ENCODE measurements around the gene GLCE. TPM values are rescaled to one million over a fixed set of nuclear protein-coding genes. Genes with fewer than 3 reads are reported as not detected.

GLCE gene
- total and polyA plus RNA-seq, 9 of the 15 experiments (the other 6 are each of a cell fraction or from before 2014, with no cell fraction given): 4.6 to 12.3 (median 10.6) TPM

DNA sequence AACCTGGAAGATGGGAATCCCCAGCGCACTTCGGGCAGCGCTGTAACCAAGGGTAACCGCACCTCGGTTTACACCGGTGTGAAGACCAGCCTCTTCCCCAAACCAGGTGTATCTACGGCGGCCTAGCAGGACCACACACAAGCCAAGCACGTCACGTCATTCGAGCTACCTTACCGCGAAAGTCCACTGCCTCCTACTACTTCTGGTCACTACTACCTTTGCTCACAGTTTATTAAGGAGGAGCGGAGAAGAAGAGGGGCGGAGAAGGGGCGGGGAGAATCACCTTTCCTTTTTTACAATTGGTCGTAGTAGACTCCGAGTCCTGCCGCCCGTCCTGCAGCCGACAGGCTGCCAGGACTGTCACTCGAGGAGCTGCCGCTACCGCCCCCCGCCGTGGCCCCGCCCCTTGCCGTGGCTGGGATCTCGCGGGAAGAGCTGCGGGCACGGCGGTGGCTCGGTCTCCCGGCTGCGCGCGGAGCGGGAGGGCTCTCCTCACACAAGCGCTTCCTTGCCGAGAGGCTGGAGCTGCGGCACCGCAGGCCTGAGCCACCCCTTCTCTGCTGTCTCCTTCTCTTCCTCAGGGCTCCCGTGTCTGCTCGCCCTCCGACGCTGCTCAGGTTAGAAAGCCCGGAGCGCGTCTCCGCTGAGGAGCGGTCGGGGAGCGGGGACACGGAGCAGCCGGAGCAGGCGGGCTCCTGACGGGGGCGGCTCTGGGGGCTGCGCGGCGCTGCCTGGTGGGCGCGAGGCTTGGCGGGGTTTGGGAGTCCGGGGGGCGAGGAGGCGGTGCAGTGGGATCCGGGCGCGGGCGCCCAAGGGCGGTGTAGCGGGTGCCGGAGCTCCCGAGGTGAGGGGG lies at the start of gene GLCE (continued):
- TF ChIP-seq, protein P1, sequence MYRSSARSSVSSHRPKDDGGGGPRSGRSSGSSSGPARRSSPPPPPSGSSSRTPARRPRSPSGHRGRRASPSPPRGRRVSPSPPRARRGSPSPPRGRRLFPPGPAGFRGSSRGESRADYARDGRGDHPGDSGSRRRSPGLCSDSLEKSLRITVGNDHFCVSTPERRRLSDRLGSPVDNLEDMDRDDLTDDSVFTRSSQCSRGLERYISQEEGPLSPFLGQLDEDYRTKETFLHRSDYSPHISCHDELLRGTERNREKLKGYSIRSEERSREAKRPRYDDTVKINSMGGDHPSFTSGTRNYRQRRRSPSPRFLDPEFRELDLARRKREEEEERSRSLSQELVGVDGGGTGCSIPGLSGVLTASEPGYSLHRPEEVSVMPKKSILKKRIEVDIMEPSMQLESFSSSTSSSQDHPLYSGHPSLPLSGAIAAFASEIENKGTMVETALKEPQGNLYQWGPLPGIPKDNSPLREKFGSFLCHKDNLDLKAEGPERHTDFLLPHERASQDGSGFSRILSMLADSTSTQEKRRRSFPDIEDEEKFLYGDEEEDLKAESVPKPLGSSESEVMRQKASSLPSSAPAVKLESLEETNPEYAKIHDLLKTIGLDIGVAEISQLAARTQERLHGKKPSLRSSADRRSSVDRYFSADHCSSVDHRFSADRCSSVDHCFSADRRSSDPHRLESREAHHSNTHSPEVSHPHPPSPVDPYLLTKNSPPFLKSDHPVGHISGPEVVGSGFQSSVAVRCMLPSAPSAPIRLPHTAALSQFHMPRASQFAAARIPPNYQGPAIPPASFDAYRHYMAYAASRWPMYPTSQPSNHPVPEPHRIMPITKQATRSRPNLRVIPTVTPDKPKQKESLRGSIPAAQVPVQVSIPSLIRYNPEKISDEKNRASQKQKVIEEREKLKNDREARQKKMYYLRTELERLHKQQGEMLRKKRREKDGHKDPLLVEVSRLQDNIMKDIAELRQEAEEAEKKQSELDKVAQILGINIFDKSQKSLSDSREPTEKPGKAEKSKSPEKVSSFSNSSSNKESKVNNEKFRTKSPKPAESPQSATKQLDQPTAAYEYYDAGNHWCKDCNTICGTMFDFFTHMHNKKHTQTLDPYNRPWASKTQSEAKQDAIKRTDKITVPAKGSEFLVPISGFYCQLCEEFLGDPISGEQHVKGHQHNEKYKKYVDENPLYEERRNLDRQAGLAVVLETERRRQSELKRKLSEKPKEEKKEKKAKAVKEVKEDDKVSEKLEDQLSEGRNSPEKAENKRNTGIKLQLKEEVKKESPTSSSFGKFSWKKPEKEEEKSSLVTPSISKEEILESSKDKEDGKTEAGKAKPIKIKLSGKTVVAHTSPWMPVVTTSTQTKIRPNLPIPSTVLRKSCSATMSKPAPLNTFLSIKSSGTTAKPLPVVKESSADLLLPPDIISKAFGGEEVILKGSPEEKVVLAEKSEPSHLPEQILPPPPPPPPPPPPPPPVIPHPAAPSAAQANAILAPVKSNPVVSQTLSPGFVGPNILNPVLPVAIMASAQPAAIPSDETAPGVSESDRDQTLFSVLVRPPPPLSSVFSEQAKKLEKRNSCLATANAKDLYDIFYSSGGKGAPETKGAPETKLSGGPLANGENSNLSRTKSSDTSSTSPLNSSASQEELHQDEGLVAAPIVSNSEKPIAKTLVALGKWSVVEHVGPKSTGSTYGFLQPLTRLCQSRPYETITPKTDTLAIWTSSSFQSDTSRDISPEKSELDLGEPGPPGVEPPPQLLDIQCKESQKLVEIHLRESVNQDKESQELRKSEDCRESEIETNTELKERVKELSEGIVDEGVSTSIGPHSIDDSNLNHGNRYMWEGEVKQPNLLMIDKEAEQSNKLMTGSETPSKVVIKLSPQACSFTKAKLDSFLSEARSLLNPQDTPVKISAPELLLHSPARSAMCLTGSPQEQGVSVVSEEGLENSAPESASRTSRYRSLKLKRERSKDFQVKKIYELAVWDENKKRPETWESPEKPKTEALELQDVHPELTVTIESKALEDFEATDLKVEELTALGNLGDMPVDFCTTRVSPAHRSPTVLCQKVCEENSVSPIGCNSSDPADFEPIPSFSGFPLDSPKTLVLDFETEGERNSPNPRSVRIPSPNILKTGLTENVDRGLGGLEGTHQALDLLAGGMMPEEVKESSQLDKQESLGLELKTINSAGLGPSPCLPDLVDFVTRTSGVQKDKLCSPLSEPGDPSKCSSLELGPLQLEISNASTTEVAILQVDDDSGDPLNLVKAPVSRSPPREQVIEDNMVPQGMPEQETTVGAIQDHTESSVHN (IDR thresholded peaks at IDR 0.05; ENCODE audit: borderline replicate concordance in 1 of 2, low read depth in 1 of 2): no peak
- TF ChIP-seq SNRNP70 (optimal IDR thresholded peaks at IDR 0.05; ENCODE audit: low read depth, low read length) (no peak), ZNF707 (CRISPR knock-in tag; conservative IDR thresholded peaks at IDR 0.05) (no peak), ZNF408 (CRISPR knock-in tag; IDR thresholded peaks at IDR 0.05; ENCODE audit: low read depth) (no peak), ZNF24 (IDR thresholded peaks at IDR 0.05) (no peak), EP400 (IDR thresholded peaks at IDR 0.05) (no peak), L3MBTL2 (IDR thresholded peaks at IDR 0.05) (peak; percentile 43; the same call in 1 of the 2 replicates), COPS2 (conservative IDR thresholded peaks at IDR 0.05) (no peak), SOX6 (IDR thresholded peaks at IDR 0.05) (no peak), SRSF1 (IDR thresholded peaks at IDR 0.05; ENCODE audit: low read depth, low read length) (no peak), RUNX1 (IDR thresholded peaks at IDR 0.05; ENCODE audit: low read depth) (no peak), TAL1 (IDR thresholded peaks at IDR 0.05) (no peak), ADNP (tag; IDR thresholded peaks at IDR 0.05) (no peak), NFIC (IDR thresholded peaks at IDR 0.05) (no peak), ZNF134 (CRISPR knock-in tag; conservative IDR thresholded peaks at IDR 0.05) (no peak), CBX2 (IDR thresholded peaks at IDR 0.05; ENCODE audit: insufficient read depth, low read length, poor library complexity, severe bottlenecking) (no peak), MEF2A (IDR thresholded peaks at IDR 0.05; ENCODE audit: control insufficient read depth, low read depth, low read length) (no peak)
- TF ChIP-seq, protein P2, sequence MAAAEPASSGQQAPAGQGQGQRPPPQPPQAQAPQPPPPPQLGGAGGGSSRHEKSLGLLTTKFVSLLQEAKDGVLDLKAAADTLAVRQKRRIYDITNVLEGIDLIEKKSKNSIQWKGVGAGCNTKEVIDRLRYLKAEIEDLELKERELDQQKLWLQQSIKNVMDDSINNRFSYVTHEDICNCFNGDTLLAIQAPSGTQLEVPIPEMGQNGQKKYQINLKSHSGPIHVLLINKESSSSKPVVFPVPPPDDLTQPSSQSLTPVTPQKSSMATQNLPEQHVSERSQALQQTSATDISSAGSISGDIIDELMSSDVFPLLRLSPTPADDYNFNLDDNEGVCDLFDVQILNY (CRISPR knock-in tag; IDR thresholded peaks at IDR 0.05): no peak
- TF ChIP-seq, protein P3, sequence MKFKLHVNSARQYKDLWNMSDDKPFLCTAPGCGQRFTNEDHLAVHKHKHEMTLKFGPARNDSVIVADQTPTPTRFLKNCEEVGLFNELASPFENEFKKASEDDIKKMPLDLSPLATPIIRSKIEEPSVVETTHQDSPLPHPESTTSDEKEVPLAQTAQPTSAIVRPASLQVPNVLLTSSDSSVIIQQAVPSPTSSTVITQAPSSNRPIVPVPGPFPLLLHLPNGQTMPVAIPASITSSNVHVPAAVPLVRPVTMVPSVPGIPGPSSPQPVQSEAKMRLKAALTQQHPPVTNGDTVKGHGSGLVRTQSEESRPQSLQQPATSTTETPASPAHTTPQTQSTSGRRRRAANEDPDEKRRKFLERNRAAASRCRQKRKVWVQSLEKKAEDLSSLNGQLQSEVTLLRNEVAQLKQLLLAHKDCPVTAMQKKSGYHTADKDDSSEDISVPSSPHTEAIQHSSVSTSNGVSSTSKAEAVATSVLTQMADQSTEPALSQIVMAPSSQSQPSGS (CRISPR knock-in tag; IDR thresholded peaks at IDR 0.05): no peak
